ENCODE data around the gene PDZD7.
"Not testable (repeated sequence)": the region's sequence is repeated elsewhere in the genome, so short reads cannot be mapped to it uniquely, and the experiment has no call there.

Gene PDZD7

GRCh38 chr10:101035314-101035713, 4.4 kb upstream of the PDZD7 start:
- Histone ChIP-seq H3K4me2 (ENCODE audit: low read length) (no peak overlapping the region), H3K27me3 (ENCODE audit: control insufficient read depth, insufficient read depth, low read length) (no peaks in the 10 kb centered on the region), H3K36me3 (ENCODE audit: insufficient read depth, low read length) (peaks cover 53% of the 10 kb centered on the region), H3K9me3 (replicated peaks; ENCODE audit: low read length) (no peaks in the 10 kb centered on the region), H3K4me3 (ENCODE audit: low read length) (no peak overlapping the region), H3K4me1 (ENCODE audit: control insufficient read depth, insufficient read depth, low read length) (peaks cover 7% of the 10 kb centered on the region), H3K9ac (ENCODE audit: low read depth, low read length) (no peak overlapping the region)

DNA sequence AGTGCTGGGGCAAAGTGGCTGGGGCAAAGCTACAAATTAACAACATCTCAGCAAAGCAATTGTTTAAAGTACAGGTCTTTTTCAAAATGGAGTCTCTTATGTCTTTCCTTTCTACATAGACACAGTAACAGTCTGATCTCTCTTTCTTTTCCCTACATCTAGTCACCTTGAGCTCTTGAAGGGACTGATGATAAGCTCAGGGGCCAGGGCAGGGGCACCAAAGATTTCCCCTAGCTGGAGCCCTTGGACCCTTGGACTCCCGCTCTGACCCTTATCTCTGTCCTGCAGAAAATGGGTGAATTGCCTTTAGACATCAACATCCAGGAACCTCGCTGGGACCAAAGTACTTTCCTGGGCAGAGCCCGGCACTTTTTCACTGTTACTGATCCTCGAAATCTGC, 3.5 kb upstream of the PDZD7 start:
- not testable (repeated sequence) for H3K9me3 ChIP-seq (replicated peaks; ENCODE audit: low read length); H3K4me3 ChIP-seq (ENCODE audit: low read length); H3K4me2 ChIP-seq (ENCODE audit: low read length); H3K27me3 ChIP-seq (ENCODE audit: control insufficient read depth, insufficient read depth, low read length); H3K9ac ChIP-seq (ENCODE audit: low read depth, low read length); H3K4me1 ChIP-seq (ENCODE audit: control insufficient read depth, insufficient read depth, low read length)
- peaks cover 49% of the 10 kb centered on the region for H3K36me3 ChIP-seq (ENCODE audit: insufficient read depth, low read length)

- Histone ChIP-seq H3K4me3 (ENCODE audit: low read length) (peak overlapping the region; percentile 86), H3K36me3 (ENCODE audit: insufficient read depth, low read length) (peaks cover 40% of the 10 kb centered on the region), H3K4me2 (ENCODE audit: low read length) (peak overlapping the region; percentile 93), H3K4me1 (ENCODE audit: control insufficient read depth, insufficient read depth, low read length) (peaks cover 13% of the 10 kb centered on the region), H3K9ac (ENCODE audit: low read depth, low read length) (peak overlapping the region; percentile 93), H3K9me3 (replicated peaks; ENCODE audit: low read length) (no peaks in the 10 kb centered on the region), H3K27me3 (ENCODE audit: control insufficient read depth, insufficient read depth, low read length) (no peaks in the 10 kb centered on the region)
Observed at GRCh38 chr10:101033276-101033675, 2.3 kb upstream of the PDZD7 start.

- Histone ChIP-seq H3K36me3 (ENCODE audit: insufficient read depth, low read length) (peaks cover 34% of the 10 kb centered on the region), H3K4me3 (ENCODE audit: low read length) (peak overlapping the region; percentile 86), H3K27me3 (ENCODE audit: control insufficient read depth, insufficient read depth, low read length) (no peaks in the 10 kb centered on the region), H3K4me2 (ENCODE audit: low read length) (peak overlapping the region; percentile 93), H3K9me3 (replicated peaks; ENCODE audit: low read length) (no peaks in the 10 kb centered on the region), H3K9ac (ENCODE audit: low read depth, low read length) (peak overlapping the region; percentile 93), H3K4me1 (ENCODE audit: control insufficient read depth, insufficient read depth, low read length) (peaks cover 13% of the 10 kb centered on the region)
Observed at GRCh38 chr10:101032637-101033224, 1.8 kb upstream of the PDZD7 start.

DNA sequence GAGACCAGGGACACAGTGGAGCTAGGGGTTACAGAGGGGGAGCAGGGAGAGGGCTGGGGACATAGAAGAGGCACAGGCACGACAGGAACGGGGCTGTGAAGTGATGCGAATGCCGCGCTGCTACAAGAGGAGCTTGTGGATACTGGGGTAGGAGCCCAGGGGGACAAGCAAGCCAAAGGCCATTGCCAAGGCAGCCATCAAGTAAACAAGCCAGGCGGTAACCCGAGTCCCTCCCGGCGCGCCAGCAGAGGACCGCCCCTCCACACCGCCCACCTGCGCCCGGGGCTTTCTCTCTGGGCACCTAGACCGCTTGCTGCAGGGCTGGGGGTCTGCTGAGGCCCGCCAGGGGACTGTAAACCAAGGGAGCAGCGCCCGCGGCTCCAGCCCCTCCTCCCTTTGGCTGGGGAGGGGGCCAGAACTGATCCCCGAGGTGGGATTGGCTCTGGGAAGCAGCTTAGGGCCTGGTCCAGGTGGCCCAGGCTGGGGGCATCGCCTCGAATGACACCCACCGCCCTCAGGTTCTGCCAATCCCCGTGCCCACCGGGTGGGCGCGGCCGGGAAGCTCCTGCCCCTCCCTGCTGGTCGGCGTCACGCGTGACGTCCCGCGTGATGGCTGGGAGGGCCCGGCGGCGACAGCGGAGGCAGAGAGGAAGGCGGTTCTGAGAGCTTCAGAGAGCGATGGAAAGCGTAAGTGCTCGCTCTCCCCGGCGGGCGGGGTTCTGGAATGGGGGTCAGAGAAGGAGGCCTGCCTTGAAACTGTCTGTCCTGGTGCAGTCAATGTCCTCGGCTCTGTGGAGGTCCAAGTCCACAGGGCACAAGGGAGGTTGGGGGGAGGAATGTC, 1.1 kb upstream of the PDZD7 start:
- peaks cover 13% of the 10 kb centered on the region for H3K4me1 ChIP-seq (ENCODE audit: control insufficient read depth, insufficient read depth, low read length)
- no peaks in the 10 kb centered on the region for H3K9me3 ChIP-seq (replicated peaks; ENCODE audit: low read length)
- peaks cover 27% of the 10 kb centered on the region for H3K36me3 ChIP-seq (ENCODE audit: insufficient read depth, low read length)
- peaks cover 4% of the 10 kb centered on the region for H3K27me3 ChIP-seq (ENCODE audit: control insufficient read depth, insufficient read depth, low read length)
- peak overlapping the region; percentile 93 for H3K4me2 ChIP-seq (ENCODE audit: low read length)
- H3K4me3 ChIP-seq (ENCODE audit: low read length), result peak overlapping the region; percentile 86
- peak overlapping the region; percentile 93 for H3K9ac ChIP-seq (ENCODE audit: low read depth, low read length)

DNA sequence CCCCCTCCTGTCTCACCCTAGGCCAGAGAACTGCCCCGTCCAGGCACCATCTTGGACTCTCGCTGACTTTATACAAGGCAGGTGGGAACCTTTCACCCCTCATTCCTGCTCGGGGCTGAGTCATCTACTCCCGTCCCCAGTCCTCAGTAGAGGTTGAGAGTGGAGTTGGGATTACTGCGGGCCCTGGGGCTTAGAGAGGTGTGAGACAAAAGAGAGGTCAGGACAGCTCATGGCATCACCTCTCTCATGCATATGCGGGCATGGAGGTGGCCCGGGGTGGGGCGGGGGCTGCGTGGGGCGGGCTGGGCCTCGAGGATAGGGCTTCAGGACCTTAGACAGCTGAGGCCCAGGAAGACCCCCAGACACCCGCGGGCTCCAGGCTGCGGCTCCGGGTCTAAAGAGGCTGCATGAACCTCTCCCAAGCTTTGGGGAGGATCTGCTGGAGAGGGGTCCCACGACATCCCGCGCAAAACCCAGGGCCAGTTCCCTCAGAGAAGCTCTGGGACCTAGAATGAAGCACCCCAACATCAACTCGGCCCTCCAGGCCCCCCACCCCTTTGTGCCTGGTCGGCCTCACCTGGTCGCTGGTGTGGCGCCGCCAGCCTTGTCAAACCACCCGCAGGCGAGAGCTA, 317 bp downstream of the PDZD7 start:
- no peaks in the 10 kb centered on the region for H3K9me3 ChIP-seq (replicated peaks; ENCODE audit: low read length)
- H3K4me3 ChIP-seq (ENCODE audit: low read length), result peak overlapping the region; percentile 86
- H3K36me3 ChIP-seq (ENCODE audit: insufficient read depth, low read length), result peaks cover 13% of the 10 kb centered on the region
- H3K4me2 ChIP-seq (ENCODE audit: low read length), result peak overlapping the region; percentile 93
- H3K27me3 ChIP-seq (ENCODE audit: control insufficient read depth, insufficient read depth, low read length), result peaks cover 4% of the 10 kb centered on the region
- H3K4me1 ChIP-seq (ENCODE audit: control insufficient read depth, insufficient read depth, low read length), result peaks cover 13% of the 10 kb centered on the region
- no peak overlapping the region for H3K9ac ChIP-seq (ENCODE audit: low read depth, low read length)

GRCh38 chr10:101029520-101030295, 1.2 kb downstream of the PDZD7 start:
- Histone ChIP-seq H3K36me3 (ENCODE audit: insufficient read depth, low read length) (peaks cover 4% of the 10 kb centered on the region), H3K4me2 (ENCODE audit: low read length) (no peak overlapping the region), H3K4me1 (ENCODE audit: control insufficient read depth, insufficient read depth, low read length) (peaks cover 13% of the 10 kb centered on the region), H3K4me3 (ENCODE audit: low read length) (no peak overlapping the region), H3K9me3 (replicated peaks; ENCODE audit: low read length) (no peaks in the 10 kb centered on the region), H3K9ac (ENCODE audit: low read depth, low read length) (no peak overlapping the region), H3K27me3 (ENCODE audit: control insufficient read depth, insufficient read depth, low read length) (peaks cover 4% of the 10 kb centered on the region)

DNA sequence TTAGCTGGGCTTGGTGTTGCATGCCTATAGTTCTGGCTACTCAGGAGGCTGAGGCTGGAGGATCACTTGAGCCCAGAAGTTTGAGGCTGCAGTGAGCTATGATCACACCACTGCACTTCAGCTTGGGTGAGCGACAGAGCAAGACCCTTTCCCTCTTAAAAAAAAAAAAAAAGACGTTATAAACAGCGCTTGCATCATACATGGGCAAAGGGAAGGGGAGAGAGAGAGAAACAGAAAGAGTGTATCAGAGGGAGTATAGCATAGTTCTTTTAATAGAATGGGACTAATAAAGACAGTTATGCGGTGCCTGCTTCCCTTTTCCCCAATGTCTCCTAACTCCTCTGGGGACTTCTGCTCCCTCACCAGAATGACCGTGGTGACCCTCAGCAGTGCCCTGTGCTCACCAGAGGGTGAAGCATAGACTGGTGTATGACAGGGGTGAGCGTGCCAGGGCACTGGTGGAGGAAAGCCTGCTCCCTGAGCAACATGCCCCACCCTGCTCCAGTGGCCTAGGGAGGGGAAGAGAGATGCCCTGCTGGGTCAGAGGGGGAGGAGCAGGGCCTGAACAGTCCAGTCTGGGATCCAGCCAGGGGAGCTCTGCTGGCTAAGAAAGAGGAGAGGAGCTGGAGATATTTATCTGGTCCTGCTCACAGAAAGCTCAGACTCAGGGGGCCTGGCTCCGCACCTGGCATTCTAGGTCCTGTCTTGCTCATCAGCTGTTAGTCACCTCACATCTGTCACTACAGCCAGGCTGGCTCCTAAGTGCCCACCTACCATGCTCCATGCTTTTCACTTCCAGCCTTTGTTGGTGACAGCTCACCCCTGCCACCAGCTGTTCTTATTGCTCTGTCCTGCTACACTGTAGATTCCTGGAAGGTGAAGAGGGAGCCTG, 2.2 kb downstream of the PDZD7 start:
- H3K4me3 ChIP-seq (ENCODE audit: low read length), result no peak overlapping the region
- no peaks in the 10 kb centered on the region for H3K36me3 ChIP-seq (ENCODE audit: insufficient read depth, low read length)
- H3K4me1 ChIP-seq (ENCODE audit: control insufficient read depth, insufficient read depth, low read length), result peaks cover 13% of the 10 kb centered on the region
- peaks cover 4% of the 10 kb centered on the region for H3K27me3 ChIP-seq (ENCODE audit: control insufficient read depth, insufficient read depth, low read length)
- H3K9ac ChIP-seq (ENCODE audit: low read depth, low read length), result no peak overlapping the region
- H3K9me3 ChIP-seq (replicated peaks; ENCODE audit: low read length), result no peaks in the 10 kb centered on the region
- no peak overlapping the region for H3K4me2 ChIP-seq (ENCODE audit: low read length)

DNA sequence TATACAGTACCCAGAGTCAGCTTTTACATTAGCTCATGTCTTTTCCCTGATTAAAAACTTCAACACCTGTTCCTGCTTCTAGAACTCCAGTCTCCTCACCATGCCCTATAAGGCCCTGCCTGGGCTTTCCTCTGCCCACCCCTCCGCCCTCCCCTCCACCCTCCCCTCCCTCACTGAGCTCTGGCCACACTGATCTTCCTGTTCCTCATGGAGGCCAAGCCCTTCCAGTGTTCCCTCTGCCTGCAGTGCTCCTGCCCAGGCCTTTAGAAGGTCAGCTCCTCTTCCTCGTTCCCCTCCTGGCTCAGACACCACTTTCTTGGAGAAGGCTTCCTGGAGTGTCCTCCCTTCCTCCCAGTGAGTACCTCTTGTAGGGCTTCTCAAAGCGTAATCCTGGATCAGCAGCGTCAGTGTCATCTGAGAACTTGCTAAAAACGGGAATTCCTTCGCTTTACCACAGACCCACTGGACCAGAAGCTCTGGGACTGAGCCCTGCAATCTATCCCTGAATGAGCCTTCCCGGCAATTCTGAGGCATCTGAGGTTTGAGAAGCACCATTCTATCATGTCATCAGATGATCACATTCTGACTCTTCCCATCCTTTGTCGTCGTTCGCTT, 3.7 kb downstream of the PDZD7 start:
- Histone ChIP-seq H3K9ac (ENCODE audit: low read depth, low read length) (no peak overlapping the region), H3K4me1 (ENCODE audit: control insufficient read depth, insufficient read depth, low read length) (peaks cover 10% of the 10 kb centered on the region)

GRCh38 chr10:101022967-101023705, 7.8 kb downstream of the PDZD7 start:
- H3K9me3 ChIP-seq (replicated peaks; ENCODE audit: low read length), result no peaks in the 10 kb centered on the region
- peaks cover 4% of the 10 kb centered on the region for H3K4me1 ChIP-seq (ENCODE audit: control insufficient read depth, insufficient read depth, low read length)
- H3K4me2 ChIP-seq (ENCODE audit: low read length), result no peak overlapping the region
- no peak overlapping the region for H3K9ac ChIP-seq (ENCODE audit: low read depth, low read length)
- H3K4me3 ChIP-seq (ENCODE audit: low read length), result no peak overlapping the region
- peaks cover 4% of the 10 kb centered on the region for H3K27me3 ChIP-seq (ENCODE audit: control insufficient read depth, insufficient read depth, low read length)
- no peaks in the 10 kb centered on the region for H3K36me3 ChIP-seq (ENCODE audit: insufficient read depth, low read length)

More for the DNA sequence above, 3.7 kb downstream of the PDZD7 start:
- Histone ChIP-seq H3K9me3 (replicated peaks; ENCODE audit: low read length) (no peaks in the 10 kb centered on the region), H3K27me3 (ENCODE audit: control insufficient read depth, insufficient read depth, low read length) (peaks cover 4% of the 10 kb centered on the region), H3K4me2 (ENCODE audit: low read length) (no peak overlapping the region), H3K4me3 (ENCODE audit: low read length) (no peak overlapping the region), H3K36me3 (ENCODE audit: insufficient read depth, low read length) (no peaks in the 10 kb centered on the region)
